GM21737 (cell line): ENCODE results near the gene ETFB.

ENCODE experiments used
- ATAC-seq: cut with Tn5 transposase; IDR thresholded peaks from one replicate; pipeline ENCODE4 v1.9.1; 2021; ENCODE audit warnings: mild to moderate bottlenecking, moderate library complexity; ENCODE audit not compliant: unreplicated experiment

The ETFB gene

GRCh38 chr19:51352783-51353360, 13.3 kb downstream of the ETFB start:
- ATAC-seq: no peak

GRCh38 chr19:51351266-51351990, 14.8 kb downstream of the ETFB start:
- ATAC-seq: no peak

- no peak for ATAC-seq
Measured at GRCh38 chr19:51347209-51347928, 18.8 kb downstream of the ETFB start.

- no peak for ATAC-seq
Measured at GRCh38 chr19:51346742-51347141, 19.4 kb downstream of the ETFB start.

GRCh38 chr19:51345076-51345620, 21.0 kb downstream of the ETFB start:
- ATAC-seq: no peak

- ATAC-seq: no peak
Measured at GRCh38 chr19:51342631-51343569, 23.3 kb downstream of the ETFB start.

- no peak for ATAC-seq
Measured at GRCh38 chr19:51341976-51342580, 24.1 kb downstream of the ETFB start, which contains the start of gene VSIG10L. TSS of gene VSIG10L (minus strand) at chr19:51342139. CDS start at chr19:51342124, 15 bp downstream.

- no peak for ATAC-seq
Measured at GRCh38 chr19:51341066-51341465, 25.1 kb downstream of the ETFB start.

GRCh38 chr19:51339687-51340656, 26.2 kb downstream of the ETFB start:
- peak; percentile 66 for ATAC-seq

- no peak for ATAC-seq
Measured at GRCh38 chr19:51339313-51339686, 26.9 kb downstream of the ETFB start.

GRCh38 chr19:51338563-51339312, 27.4 kb downstream of the ETFB start:
- peak; percentile 45 for ATAC-seq

GRCh38 chr19:51337861-51338562, 28.2 kb downstream of the ETFB start:
- ATAC-seq: no peak

- no peak for ATAC-seq
Measured at GRCh38 chr19:51337141-51337860, 28.9 kb downstream of the ETFB start.

- ATAC-seq: no peak
Measured at GRCh38 chr19:51333836-51334460, 32.2 kb downstream of the ETFB start.

- no peak for ATAC-seq
Measured at GRCh38 chr19:51331716-51332115, 34.5 kb downstream of the ETFB start.

- no peak for ATAC-seq
Measured at GRCh38 chr19:51331193-51331592, 35.0 kb downstream of the ETFB start.

GRCh38 chr19:51330366-51330765, 35.8 kb downstream of the ETFB start:
- ATAC-seq: no peak
